ENCODE measurements around the gene TMEM214.

- TF ChIP-seq CTCF (IDR thresholded peaks at IDR 0.05; ENCODE audit: poor library complexity, severe bottlenecking), result no peak
- no peak for TF ChIP-seq EZH2 (IDR thresholded peaks at IDR 0.05; ENCODE audit: borderline replicate concordance, insufficient read depth, low read length, poor library complexity, severe bottlenecking)
- TF ChIP-seq SMC3 (conservative IDR thresholded peaks at IDR 0.05; ENCODE audit: poor library complexity), result no peak
- TF ChIP-seq POLR2AphosphoS5 (IDR thresholded peaks at IDR 0.05), result no peak
Measured at GRCh38 chr2:27038012-27038411, 5.2 kb downstream of the TMEM214 start.
